Measurements from ENCODE around the gene ATMIN. TPM values are rescaled to one million over a fixed set of nuclear protein-coding genes. Genes with fewer than 3 reads are reported as not detected.

ATMIN gene
- total and polyA plus RNA-seq, 2 of the 13 experiments (the other 11 are each of a cell fraction or from before 2014, with no cell fraction given) = 34.6 to 60.4 TPM

DNA sequence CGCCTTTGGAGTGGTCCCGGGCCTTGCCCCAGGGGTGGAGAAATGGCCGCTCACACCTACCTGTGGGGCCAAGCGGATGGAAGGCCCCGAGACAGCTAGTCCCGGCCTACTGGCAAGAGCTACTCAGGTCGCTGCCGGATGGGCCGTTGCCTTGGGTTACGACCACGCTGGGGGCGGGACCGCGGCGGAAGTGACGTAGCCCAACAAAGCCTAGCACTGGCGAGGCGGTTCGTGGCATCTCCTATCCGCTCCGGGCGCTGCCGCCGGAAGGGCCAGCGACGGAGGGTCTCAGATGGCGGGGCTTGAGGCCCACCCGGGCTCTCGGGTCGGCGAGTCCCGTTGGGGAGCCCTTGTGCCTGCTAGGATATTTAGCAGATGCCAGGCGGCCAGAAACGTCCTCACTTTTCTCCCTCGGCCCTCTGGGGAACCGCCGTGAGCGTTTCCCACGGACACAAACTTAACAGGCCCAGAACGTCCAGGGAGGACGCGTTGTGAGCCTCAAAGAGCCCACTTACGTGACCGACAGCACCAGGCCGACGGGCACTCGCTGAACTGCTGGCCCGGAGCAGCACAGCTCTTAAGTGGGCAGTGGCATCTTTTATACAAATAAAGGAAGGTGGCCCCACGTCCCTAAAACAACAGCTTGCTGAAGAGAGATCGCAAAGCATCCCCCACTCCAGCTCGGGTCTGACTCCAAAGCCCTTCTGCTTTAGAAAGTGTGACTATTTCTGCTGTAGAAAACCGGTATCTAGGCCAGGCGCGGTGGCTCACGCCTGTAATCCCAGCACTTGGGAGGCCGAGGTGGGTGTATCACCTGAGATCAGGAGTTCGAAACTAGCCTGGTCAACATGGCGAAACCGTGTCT is 41.7 kb downstream of the ATMIN start, which contains the start of gene C16orf46 (continued):
- TF ChIP-seq, protein P1, sequence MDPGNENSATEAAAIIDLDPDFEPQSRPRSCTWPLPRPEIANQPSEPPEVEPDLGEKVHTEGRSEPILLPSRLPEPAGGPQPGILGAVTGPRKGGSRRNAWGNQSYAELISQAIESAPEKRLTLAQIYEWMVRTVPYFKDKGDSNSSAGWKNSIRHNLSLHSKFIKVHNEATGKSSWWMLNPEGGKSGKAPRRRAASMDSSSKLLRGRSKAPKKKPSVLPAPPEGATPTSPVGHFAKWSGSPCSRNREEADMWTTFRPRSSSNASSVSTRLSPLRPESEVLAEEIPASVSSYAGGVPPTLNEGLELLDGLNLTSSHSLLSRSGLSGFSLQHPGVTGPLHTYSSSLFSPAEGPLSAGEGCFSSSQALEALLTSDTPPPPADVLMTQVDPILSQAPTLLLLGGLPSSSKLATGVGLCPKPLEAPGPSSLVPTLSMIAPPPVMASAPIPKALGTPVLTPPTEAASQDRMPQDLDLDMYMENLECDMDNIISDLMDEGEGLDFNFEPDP (CRISPR knock-in tag; conservative IDR thresholded peaks at IDR 0.05) = 0 out of 2 replicates have a peak, but pooled peaks have one; percentile 51
- TF ChIP-seq ZNF260 (CRISPR knock-in tag; IDR thresholded peaks at IDR 0.05; ENCODE audit: borderline replicate concordance, low read depth) (peak; percentile 82; the same call in 1 of the 2 replicates), ZNF234 (CRISPR knock-in tag; conservative IDR thresholded peaks at IDR 0.05) (0 out of 2 replicates have a peak, but pooled peaks have one; percentile 37), PLRG1 (conservative IDR thresholded peaks at IDR 0.05) (no peak), ZNF225 (CRISPR knock-in tag; IDR thresholded peaks at IDR 0.05) (peak; percentile 93), SMAD3 (CRISPR knock-in tag; IDR thresholded peaks at IDR 0.05) (peak; percentile 55; the same call in 1 of the 2 replicates), AKAP8 (CRISPR knock-in tag; IDR thresholded peaks at IDR 0.05) (peak; percentile 92; the same call in 1 of the 2 replicates), GTF3A (CRISPR knock-in tag; conservative IDR thresholded peaks at IDR 0.05) (0 out of 2 replicates have a peak, but pooled peaks have one; percentile 65)
- TF ChIP-seq, protein P2, sequence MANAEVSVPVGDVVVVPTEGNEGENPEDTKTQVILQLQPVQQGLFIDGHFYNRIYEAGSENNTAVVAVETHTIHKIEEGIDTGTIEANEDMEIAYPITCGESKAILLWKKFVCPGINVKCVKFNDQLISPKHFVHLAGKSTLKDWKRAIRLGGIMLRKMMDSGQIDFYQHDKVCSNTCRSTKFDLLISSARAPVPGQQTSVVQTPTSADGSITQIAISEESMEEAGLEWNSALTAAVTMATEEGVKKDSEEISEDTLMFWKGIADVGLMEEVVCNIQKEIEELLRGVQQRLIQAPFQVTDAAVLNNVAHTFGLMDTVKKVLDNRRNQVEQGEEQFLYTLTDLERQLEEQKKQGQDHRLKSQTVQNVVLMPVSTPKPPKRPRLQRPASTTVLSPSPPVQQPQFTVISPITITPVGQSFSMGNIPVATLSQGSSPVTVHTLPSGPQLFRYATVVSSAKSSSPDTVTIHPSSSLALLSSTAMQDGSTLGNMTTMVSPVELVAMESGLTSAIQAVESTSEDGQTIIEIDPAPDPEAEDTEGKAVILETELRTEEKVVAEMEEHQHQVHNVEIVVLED (CRISPR knock-in tag; IDR thresholded peaks at IDR 0.05; ENCODE audit: borderline replicate concordance) = peak; percentile 84
- TF ChIP-seq, protein P3, sequence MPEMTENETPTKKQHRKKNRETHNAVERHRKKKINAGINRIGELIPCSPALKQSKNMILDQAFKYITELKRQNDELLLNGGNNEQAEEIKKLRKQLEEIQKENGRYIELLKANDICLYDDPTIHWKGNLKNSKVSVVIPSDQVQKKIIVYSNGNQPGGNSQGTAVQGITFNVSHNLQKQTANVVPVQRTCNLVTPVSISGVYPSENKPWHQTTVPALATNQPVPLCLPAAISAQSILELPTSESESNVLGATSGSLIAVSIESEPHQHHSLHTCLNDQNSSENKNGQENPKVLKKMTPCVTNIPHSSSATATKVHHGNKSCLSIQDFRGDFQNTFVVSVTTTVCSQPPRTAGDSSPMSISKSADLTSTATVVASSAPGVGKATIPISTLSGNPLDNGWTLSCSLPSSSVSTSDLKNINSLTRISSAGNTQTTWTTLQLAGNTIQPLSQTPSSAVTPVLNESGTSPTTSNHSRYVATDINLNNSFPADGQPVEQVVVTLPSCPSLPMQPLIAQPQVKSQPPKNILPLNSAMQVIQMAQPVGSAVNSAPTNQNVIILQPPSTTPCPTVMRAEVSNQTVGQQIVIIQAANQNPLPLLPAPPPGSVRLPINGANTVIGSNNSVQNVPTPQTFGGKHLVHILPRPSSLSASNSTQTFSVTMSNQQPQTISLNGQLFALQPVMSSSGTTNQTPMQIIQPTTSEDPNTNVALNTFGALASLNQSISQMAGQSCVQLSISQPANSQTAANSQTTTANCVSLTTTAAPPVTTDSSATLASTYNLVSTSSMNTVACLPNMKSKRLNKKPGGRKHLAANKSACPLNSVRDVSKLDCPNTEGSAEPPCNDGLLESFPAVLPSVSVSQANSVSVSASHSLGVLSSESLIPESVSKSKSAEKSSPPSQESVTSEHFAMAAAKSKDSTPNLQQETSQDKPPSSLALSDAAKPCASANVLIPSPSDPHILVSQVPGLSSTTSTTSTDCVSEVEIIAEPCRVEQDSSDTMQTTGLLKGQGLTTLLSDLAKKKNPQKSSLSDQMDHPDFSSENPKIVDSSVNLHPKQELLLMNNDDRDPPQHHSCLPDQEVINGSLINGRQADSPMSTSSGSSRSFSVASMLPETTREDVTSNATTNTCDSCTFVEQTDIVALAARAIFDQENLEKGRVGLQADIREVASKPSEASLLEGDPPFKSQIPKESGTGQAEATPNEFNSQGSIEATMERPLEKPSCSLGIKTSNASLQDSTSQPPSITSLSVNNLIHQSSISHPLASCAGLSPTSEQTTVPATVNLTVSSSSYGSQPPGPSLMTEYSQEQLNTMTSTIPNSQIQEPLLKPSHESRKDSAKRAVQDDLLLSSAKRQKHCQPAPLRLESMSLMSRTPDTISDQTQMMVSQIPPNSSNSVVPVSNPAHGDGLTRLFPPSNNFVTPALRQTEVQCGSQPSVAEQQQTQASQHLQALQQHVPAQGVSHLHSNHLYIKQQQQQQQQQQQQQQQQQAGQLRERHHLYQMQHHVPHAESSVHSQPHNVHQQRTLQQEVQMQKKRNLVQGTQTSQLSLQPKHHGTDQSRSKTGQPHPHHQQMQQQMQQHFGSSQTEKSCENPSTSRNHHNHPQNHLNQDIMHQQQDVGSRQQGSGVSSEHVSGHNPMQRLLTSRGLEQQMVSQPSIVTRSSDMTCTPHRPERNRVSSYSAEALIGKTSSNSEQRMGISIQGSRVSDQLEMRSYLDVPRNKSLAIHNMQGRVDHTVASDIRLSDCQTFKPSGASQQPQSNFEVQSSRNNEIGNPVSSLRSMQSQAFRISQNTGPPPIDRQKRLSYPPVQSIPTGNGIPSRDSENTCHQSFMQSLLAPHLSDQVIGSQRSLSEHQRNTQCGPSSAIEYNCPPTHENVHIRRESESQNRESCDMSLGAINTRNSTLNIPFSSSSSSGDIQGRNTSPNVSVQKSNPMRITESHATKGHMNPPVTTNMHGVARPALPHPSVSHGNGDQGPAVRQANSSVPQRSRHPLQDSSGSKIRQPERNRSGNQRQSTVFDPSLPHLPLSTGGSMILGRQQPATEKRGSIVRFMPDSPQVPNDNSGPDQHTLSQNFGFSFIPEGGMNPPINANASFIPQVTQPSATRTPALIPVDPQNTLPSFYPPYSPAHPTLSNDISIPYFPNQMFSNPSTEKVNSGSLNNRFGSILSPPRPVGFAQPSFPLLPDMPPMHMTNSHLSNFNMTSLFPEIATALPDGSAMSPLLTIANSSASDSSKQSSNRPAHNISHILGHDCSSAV (CRISPR knock-in tag; IDR thresholded peaks at IDR 0.05; ENCODE audit: borderline replicate concordance) = peak; percentile 99; the same call in 1 of the 2 replicates
- TF ChIP-seq, protein P4, sequence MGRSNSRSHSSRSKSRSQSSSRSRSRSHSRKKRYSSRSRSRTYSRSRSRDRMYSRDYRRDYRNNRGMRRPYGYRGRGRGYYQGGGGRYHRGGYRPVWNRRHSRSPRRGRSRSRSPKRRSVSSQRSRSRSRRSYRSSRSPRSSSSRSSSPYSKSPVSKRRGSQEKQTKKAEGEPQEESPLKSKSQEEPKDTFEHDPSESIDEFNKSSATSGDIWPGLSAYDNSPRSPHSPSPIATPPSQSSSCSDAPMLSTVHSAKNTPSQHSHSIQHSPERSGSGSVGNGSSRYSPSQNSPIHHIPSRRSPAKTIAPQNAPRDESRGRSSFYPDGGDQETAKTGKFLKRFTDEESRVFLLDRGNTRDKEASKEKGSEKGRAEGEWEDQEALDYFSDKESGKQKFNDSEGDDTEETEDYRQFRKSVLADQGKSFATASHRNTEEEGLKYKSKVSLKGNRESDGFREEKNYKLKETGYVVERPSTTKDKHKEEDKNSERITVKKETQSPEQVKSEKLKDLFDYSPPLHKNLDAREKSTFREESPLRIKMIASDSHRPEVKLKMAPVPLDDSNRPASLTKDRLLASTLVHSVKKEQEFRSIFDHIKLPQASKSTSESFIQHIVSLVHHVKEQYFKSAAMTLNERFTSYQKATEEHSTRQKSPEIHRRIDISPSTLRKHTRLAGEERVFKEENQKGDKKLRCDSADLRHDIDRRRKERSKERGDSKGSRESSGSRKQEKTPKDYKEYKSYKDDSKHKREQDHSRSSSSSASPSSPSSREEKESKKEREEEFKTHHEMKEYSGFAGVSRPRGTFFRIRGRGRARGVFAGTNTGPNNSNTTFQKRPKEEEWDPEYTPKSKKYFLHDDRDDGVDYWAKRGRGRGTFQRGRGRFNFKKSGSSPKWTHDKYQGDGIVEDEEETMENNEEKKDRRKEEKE (IDR thresholded peaks at IDR 0.05) = no peak
- TF ChIP-seq, protein P5, sequence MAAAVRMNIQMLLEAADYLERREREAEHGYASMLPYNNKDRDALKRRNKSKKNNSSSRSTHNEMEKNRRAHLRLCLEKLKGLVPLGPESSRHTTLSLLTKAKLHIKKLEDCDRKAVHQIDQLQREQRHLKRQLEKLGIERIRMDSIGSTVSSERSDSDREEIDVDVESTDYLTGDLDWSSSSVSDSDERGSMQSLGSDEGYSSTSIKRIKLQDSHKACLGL (CRISPR knock-in tag; IDR thresholded peaks at IDR 0.05) = peak; percentile 91; the same call in 1 of the 2 replicates
